LNCAP (cell line): ENCODE measurements around the gene TMEM181.

Experiments
- CTCF ChIP-seq: fragments of 450-650 bp; IDR thresholded peaks from 2 replicates; pipeline ENCODE4 v1.5.1; 2017; ENCODE audit warnings: mild to moderate bottlenecking

The TMEM181 gene

GRCh38 chr6:158648682-158649131 lies 88.8 kb downstream of the TMEM181 start:
- TF ChIP-seq CTCF, result no peak

DNA sequence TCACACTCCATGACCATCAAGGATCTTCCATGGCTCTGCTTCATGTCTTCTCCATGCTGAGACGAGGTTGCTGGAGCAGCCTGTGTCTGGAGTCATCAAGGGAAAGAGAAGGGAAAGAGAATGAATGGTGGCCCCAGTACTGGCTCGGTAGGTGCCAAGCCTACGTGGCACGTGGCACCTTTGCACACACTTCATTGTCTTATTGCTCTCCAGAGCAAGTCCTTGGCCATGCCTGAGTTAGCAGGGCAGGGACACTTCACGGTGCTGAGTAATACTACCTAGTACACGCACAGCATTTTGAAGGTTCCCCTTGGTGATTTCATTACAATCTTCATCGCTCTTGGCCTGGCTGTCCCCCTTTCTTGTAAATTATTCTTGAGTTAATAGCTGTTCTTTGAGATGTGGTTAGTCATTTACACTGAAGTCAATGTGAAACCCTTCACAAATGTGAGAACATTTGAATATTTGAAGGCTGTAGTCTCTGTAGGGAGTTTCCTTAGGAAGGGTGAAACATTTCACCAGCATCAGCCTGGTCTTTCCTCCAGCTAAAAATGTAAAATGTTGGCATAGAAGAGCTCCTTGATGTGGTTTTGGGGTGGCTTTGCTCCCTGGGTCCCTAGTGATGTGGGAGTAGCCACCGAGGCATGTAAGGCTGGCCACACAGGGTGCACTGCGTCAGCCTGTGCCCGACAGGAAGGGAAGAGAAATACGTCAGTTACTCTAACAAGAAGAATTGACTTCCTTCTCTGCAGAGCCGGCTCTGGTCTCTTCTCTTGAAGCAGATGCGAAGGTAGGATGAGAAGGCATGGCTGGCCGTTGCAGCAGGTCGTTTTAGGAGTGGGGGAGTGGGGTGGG lies 89.6 kb downstream of the TMEM181 start, which contains the start of gene SYTL3:
SYTL3 (plus strand) TSS at position 766 of the 855 bp plus-strand sequence. CDS start 13,215 bp downstream, outside the sequence.
- no peak for TF ChIP-seq CTCF

- no peak for TF ChIP-seq CTCF
Measured at GRCh38 chr6:158653577-158654354, 93.9 kb downstream of the TMEM181 start.

- no peak for TF ChIP-seq CTCF
Measured at GRCh38 chr6:158654498-158654897, 94.6 kb downstream of the TMEM181 start.

DNA sequence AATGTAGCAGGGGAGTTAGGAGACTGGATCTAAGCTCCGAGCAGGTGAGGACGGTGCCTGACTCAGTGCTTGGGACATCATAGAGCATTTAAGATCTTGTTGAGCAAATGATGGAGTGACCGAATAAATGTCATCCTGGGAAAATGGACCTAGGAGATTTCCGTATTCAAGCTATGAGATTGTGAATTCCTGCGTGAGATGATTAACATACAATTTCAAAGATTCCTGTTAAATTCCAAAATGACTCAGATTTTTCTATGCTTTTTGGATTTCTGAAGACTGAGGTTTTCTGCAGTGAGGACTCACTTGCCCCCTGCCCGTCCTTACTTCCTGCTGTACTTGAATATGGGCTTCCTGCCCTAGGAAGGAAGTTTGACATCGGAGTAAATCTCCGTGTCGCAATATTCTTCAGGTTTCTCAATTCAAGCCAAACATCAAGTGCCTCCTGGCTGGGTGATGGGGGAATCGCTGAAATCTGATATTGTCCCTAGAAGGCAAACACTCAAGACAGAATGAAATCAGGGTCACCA lies 95.1 kb downstream of the TMEM181 start:
- no peak for TF ChIP-seq CTCF

DNA sequence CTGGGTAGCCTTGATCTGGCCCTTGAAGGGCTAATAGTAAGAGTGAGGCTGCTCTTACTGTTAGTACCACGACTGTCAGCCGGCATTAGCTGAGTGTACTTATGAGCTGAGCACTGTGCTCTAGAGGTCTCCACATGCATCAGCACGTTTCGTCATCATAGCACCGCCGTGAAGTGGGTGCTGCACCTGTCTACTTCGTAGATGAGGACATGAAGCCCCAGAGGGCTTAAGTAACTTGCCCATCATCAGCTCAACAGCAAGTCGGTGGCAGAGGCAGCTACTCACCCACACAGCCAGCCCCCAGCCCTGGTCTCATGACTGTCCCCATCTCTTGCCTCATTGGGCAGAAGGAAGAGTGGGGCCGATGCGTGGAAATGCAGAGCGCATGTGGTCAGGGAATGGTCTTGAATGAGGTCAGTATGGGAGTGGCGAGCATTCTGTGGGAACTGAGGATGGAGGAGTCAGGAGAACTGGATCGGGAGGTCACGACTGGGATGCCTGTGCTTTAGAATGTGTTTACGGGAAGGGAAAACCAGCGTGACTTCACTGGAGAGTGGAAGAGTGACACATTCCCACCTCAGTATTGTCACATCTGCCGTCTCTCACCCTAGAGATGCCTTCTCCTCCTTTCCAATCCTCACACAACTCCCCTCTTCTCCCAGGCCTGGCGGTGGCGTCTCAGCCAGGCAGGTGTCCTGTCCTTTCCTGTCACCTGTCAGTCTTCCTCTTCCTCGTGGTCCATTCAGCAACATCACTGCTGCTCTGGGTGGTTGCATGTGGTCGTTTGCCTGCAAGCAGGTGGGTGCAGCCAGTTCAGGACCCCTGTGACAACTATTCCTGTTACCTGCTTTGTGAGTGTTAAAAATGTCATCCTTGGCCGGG lies 95.9 kb downstream of the TMEM181 start:
- no peak for TF ChIP-seq CTCF

- TF ChIP-seq CTCF, result peak; percentile 41; the same call in 1 of the 2 replicates
Measured at GRCh38 chr6:158660333-158660754, 100.5 kb downstream of the TMEM181 start.
